MM.1S (cell line): ENCODE results near the gene SMPX.

Source experiments
- CTCF ChIP-seq: fragments of 300-600 bp; sonication (generic); IDR thresholded peaks from 2 replicates; pipeline ENCODE4 v1.5.1; 2016; ENCODE audit warnings: antibody characterized with exemption, low read length, mixed read lengths
- EZH2 ChIP-seq: fragments of 300-600 bp; sonication (generic); optimal IDR thresholded peaks from 2 replicates; pipeline ENCODE3; 2017; ENCODE audit warnings: low read depth, mild to moderate bottlenecking, antibody characterized with exemption, low read length, mixed read lengths

- TF ChIP-seq CTCF (no peak), EZH2 (no peak)
These were observed 34.1 kb downstream of the SMPX start for GRCh38 chrX:21723814-21724213.
